Mesendoderm (in vitro differentiated cells): ENCODE measurements around the gene CLEC17A. TPM values are rescaled to one million over a fixed set of nuclear protein-coding genes. Genes with fewer than 3 reads are reported as not detected.
"Not testable (repeated sequence)": the region's sequence is repeated elsewhere in the genome, so short reads cannot be mapped to it uniquely, and the experiment has no call there.

Experiments used
- DNase-seq: peaks from one replicate; pipeline ENCODE4 v3.0.0; 2013
- H2AK5ac ChIP-seq: 2 replicates; pipeline ENCODE4 v1.6.1; 2013; ENCODE audit warnings: low read length, inconsistent platforms
- H2BK120ac ChIP-seq: 2 replicates; pipeline ENCODE4 v1.6.1; 2013; ENCODE audit warnings: low read depth, mild to moderate bottlenecking, low read length, moderate library complexity, mixed read lengths
- H2BK15ac ChIP-seq: replicated peaks from 2 replicates; pipeline ENCODE4 v1.6.1; 2013; ENCODE audit warnings: low read depth, mild to moderate bottlenecking, moderate library complexity
- H2BK5ac ChIP-seq: 2 replicates; pipeline ENCODE4 v1.6.1; 2013; ENCODE audit warnings: low read length, inconsistent platforms
- H3K18ac ChIP-seq: 2 replicates; pipeline ENCODE4 v1.6.1; 2013; ENCODE audit warnings: mild to moderate bottlenecking, low read length, mixed read lengths
- H3K23ac ChIP-seq: one replicate; pipeline ENCODE4 v1.6.1; 2013; ENCODE audit warnings: low read length
- H3K27ac ChIP-seq: 2 replicates; pipeline ENCODE4 v1.5.1; 2013; ENCODE audit warnings: low read depth, mild to moderate bottlenecking, inconsistent platforms, low read length, moderate library complexity
- H3K27me3 ChIP-seq: 2 replicates; pipeline ENCODE4 v1.6.1; 2013; ENCODE audit warnings: low read length, control low read depth, mild to moderate bottlenecking, inconsistent platforms; ENCODE audit not compliant: insufficient read depth, poor library complexity
- H3K36me3 ChIP-seq: 2 replicates; pipeline ENCODE4 v1.6.1; 2013; ENCODE audit warnings: low read length, inconsistent platforms; ENCODE audit not compliant: control insufficient read depth, insufficient read depth
- H3K4ac ChIP-seq: one replicate; pipeline ENCODE4 v1.6.1; 2013; ENCODE audit warnings: low read depth, mild to moderate bottlenecking, low read length, moderate library complexity
- H3K4me1 ChIP-seq: 2 replicates; pipeline ENCODE4 v1.6.1; 2013; ENCODE audit warnings: low read depth, low read length, inconsistent platforms; ENCODE audit not compliant: control insufficient read depth
- H3K4me2 ChIP-seq: 2 replicates; pipeline ENCODE4 v1.6.1; 2013; ENCODE audit warnings: low read length
- H3K4me3 ChIP-seq: 2 replicates; pipeline ENCODE4 v1.5.1; 2013; ENCODE audit warnings: mild to moderate bottlenecking, low read length
- H3K56ac ChIP-seq: one replicate; pipeline ENCODE4 v1.6.1; 2013; ENCODE audit warnings: low read length
- H3K79me1 ChIP-seq: 2 replicates; pipeline ENCODE4 v1.6.1; 2013; ENCODE audit warnings: low read length, inconsistent platforms
- H3K79me2 ChIP-seq: 2 replicates; pipeline ENCODE4 v1.6.1; 2013; ENCODE audit warnings: mild to moderate bottlenecking, low read length; ENCODE audit not compliant: control insufficient read depth, insufficient read depth
- H3K9ac ChIP-seq: 2 replicates; pipeline ENCODE4 v1.6.1; 2013; ENCODE audit warnings: low read length, inconsistent platforms
- H4K5ac ChIP-seq: one replicate; pipeline ENCODE4 v1.6.1; 2013; ENCODE audit warnings: low read length
- H4K8ac ChIP-seq: one replicate; pipeline ENCODE4 v1.6.1; 2013; ENCODE audit warnings: low read depth, mild to moderate bottlenecking, control low read depth, low read length, moderate library complexity
- WGBS: extraction: QIAGEN DNeasy Blood & Tissue Kit; methylation state at CpG from one replicate; pipeline ENCODE4 v1.1.7; 2013; ENCODE audit warnings: low lambda C conversion rate, missing lambda C conversion rate; ENCODE audit not compliant: insufficient coverage; ENCODE audit errors: extremely low coverage; 5-methylcytosine and 5-hydroxymethylcytosine counted together
- polyA plus RNA-seq, 2 experiments: library from polyadenylated mRNA; stranded (reverse); fragments of 200-250 nt; gene quantifications; one replicate each; pipeline ENCODE4 v1.2.3, GENCODE V29; 2013

The CLEC17A gene
- 0.03 TPM for polyA plus RNA-seq (2013, experiment 1 of 2)
- polyA plus RNA-seq (2013, experiment 2 of 2), result not detected

GRCh38 chr19:14582894-14583340 is at the start of gene CLEC17A:
Gene CLEC17A (plus strand): TSS chr19:14583084. CDS start chr19:14583161, 77 bp downstream.
- H2AK5ac ChIP-seq, result no peak within 1 kb of the TSS

DNA sequence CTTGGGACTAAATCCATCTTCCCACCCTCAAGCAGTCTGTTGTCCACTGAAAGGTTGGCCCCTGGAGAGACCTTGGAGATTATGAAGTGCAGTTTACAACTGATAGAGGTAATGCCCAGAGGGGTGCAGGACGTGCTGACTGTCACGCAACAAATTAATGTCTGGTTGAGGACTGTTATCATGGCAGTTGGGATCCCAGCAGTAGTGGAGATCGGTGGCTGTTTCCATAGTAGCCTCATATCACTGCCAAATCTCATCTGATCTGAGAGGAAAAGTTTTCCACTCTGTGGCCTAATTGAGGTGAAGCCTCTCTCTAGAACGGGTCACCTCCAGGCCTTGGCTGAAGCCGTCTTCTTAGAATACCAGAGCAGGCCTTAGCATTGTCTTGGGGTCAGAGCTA is 49.4 kb upstream of the CLEC17A start:
- H4K8ac ChIP-seq, result no peak overlapping the region
- H3K18ac ChIP-seq, result no peak overlapping the region
- H2AK5ac ChIP-seq, result no peak overlapping the region
- peaks cover 9% of the 10 kb centered on the region for H3K4me1 ChIP-seq
- no peak for DNase-seq
- no peak overlapping the region for H3K9ac ChIP-seq
- no peak overlapping the region for H3K4me2 ChIP-seq
- peaks cover 26% of the 10 kb centered on the region for H3K79me2 ChIP-seq
- no peaks in the 10 kb centered on the region for H3K36me3 ChIP-seq
- no peak overlapping the region for H2BK15ac ChIP-seq
- H3K4ac ChIP-seq, result no peak overlapping the region
- WGBS, result no CpG with 5 or more reads among the region's 5 CpGs
- no peak overlapping the region for H4K5ac ChIP-seq
- no peak overlapping the region for H2BK5ac ChIP-seq
- no peak overlapping the region for H3K56ac ChIP-seq
- no peaks in the 10 kb centered on the region for H3K27me3 ChIP-seq
- H3K4me3 ChIP-seq, result no peak overlapping the region
- no peak overlapping the region for H3K27ac ChIP-seq
- no peak overlapping the region for H2BK120ac ChIP-seq
- H3K79me1 ChIP-seq, result peaks cover 20% of the 10 kb centered on the region
- H3K23ac ChIP-seq, result no peak overlapping the region

More at GRCh38 chr19:14582894-14583340, at the start of gene CLEC17A:
- no peaks in the 10 kb centered on the region for H3K79me1 ChIP-seq
- H3K4me1 ChIP-seq, result no peaks in the 10 kb centered on the region
- H3K9ac ChIP-seq, result no peak within 1 kb of the TSS
- DNase-seq, result no peak
- H2BK120ac ChIP-seq, result no peak within 1 kb of the TSS
- no peak within 1 kb of the TSS for H3K23ac ChIP-seq
- no peak within 1 kb of the TSS for H4K5ac ChIP-seq
- no peak within 1 kb of the TSS for H2BK15ac ChIP-seq
- H3K27ac ChIP-seq, result no peak within 1 kb of the TSS
- H3K56ac ChIP-seq, result no peak within 1 kb of the TSS
- no peak within 1 kb of the TSS for H2BK5ac ChIP-seq
- no peak within 1 kb of the TSS for H3K4me2 ChIP-seq
- H3K18ac ChIP-seq, result no peak within 1 kb of the TSS
- no peaks in the 10 kb centered on the region for H3K36me3 ChIP-seq
- no peak within 1 kb of the TSS for H3K4me3 ChIP-seq
- no CpG with 5 or more reads among the region's 6 CpGs for WGBS
- H3K79me2 ChIP-seq, result no peaks in the 10 kb centered on the region
- H3K4ac ChIP-seq, result no peak within 1 kb of the TSS
- no peak within 1 kb of the TSS for H4K8ac ChIP-seq
- no peaks in the 10 kb centered on the region for H3K27me3 ChIP-seq

DNA sequence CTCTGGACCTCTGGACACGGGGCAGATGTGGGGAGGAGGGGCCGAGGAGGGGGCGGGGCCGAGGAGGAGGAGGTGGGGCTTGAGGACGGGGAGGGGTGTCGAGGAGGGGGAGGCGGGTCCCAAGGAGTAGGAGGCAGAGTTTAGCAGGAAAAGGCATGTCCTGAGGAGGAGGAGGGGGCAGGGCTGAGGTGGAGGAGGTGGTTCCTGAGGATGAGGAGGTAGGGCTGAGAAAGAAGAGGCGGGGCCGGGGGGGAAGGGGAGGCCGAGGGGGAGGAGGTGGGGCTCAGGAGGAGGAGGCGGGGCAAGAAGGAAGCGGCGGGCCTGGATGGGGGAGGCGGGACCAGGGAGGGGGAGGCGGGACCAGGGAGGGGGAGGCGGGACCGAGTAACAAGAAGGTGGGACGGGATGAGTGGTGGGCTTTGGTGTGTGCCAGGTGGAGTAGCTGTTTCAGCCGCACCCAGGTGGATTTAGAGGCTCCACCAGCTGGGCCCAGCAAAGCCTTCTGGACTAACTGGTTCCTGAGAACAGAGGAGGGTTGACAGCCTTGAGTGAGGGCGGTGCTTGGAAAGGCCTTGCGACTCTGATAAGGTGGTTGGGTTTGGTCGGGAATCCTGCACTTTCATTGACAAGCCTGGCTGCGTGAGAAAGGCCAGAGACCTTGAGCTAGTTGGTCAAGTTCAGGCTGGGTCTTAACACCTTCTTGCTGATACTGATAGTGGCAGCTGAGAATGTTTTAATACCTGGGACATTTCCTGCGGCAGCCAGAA is 45.8 kb upstream of the CLEC17A start:
- H3K4me1 ChIP-seq, result peaks cover 9% of the 10 kb centered on the region
- H2BK5ac ChIP-seq, result no peak overlapping the region
- no peaks in the 10 kb centered on the region for H3K27me3 ChIP-seq
- H3K79me2 ChIP-seq, result peaks cover 12% of the 10 kb centered on the region
- peaks cover 22% of the 10 kb centered on the region for H3K79me1 ChIP-seq
- no peak overlapping the region for H2BK15ac ChIP-seq
- no peak overlapping the region for H4K5ac ChIP-seq
- H2AK5ac ChIP-seq, result no peak overlapping the region
- peak overlapping the region; percentile 48 for H3K4me2 ChIP-seq
- peak; percentile 99 for DNase-seq
- no peak overlapping the region for H3K56ac ChIP-seq
- no peak overlapping the region for H3K4me3 ChIP-seq
- H3K4ac ChIP-seq, result no peak overlapping the region
- no peak overlapping the region for H3K18ac ChIP-seq
- no peak overlapping the region for H3K27ac ChIP-seq
- no CpG with 5 or more reads among the region's 24 CpGs for WGBS
- H3K9ac ChIP-seq, result no peak overlapping the region
- no peak overlapping the region for H4K8ac ChIP-seq
- no peak overlapping the region for H2BK120ac ChIP-seq
- no peak overlapping the region for H3K23ac ChIP-seq
- H3K36me3 ChIP-seq, result no peaks in the 10 kb centered on the region

DNA sequence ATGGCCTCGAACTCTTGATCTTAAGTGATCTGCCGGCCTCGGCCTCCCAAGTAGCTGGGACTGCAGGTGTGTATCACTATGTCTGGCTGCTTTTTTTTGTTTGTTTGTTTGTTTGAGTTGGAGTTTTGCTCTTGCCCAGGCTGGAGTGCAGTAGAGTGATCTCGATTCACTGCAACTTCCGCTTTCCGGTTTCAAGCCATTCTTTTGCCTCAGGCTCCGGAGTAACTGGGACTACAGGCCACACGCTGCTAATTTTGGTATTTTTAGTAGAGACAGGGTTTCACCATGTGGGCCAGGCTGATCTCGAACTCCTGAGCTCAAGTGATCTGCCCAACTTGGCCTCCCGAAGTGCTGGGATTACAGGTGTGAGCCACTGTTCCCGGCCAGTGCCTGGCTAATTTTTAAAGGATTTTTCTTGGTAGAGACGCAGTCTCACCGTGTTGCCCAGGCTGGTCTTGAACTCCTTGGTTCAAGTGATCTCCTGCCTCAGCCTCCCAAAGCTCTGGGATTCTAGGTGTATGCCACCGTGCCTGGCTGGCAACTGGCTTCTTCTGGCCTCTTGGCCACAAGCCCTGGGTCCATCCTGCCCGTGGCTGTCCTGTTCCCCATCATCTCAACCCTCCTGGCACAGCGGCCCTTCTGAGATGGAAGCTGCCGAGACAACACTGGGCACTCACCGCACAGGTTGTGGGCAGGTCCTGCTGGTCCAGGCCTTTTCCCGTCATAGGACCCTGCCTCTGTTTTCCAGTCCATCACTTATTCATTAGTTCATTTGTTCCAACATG is 42.0 kb upstream of the CLEC17A start:
- no peak overlapping the region for H4K8ac ChIP-seq
- DNase-seq, result no peak
- no peak overlapping the region for H3K4me2 ChIP-seq
- peaks cover 10% of the 10 kb centered on the region for H3K4me1 ChIP-seq
- no peak overlapping the region for H2BK5ac ChIP-seq
- H2AK5ac ChIP-seq, result no peak overlapping the region
- no peak overlapping the region for H3K27ac ChIP-seq
- H3K18ac ChIP-seq, result no peak overlapping the region
- no peak overlapping the region for H4K5ac ChIP-seq
- peaks cover 23% of the 10 kb centered on the region for H3K79me1 ChIP-seq
- H2BK15ac ChIP-seq, result no peak overlapping the region
- no peak overlapping the region for H3K9ac ChIP-seq
- H3K79me2 ChIP-seq, result peaks cover 6% of the 10 kb centered on the region
- no peak overlapping the region for H2BK120ac ChIP-seq
- no CpG with 5 or more reads among the region's 19 CpGs for WGBS
- no peak overlapping the region for H3K23ac ChIP-seq
- H3K27me3 ChIP-seq, result no peaks in the 10 kb centered on the region
- no peak overlapping the region for H3K4ac ChIP-seq
- H3K36me3 ChIP-seq, result no peaks in the 10 kb centered on the region
- no peak overlapping the region for H3K56ac ChIP-seq
- H3K4me3 ChIP-seq, result no peak overlapping the region

DNA sequence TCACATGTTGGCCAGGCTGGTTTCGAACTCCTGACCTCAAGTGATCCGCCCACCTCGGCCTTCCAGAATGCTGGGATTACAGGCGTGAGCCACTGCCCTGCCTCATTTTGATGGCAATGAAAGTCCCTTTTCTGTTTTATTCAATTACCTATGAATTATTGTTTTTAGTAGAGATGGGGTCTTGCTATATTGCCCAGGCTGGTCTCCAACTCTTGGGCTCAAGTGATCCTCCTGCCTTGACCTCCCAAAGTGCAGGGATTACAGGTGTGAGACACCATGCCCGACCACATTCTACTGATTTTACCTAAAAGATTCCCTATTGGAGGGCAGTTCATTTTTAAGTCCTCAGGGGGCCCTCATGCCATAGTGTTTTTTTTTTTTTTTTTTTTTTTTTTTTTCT is 40.9 kb upstream of the CLEC17A start:
- not testable (repeated sequence) for H4K8ac ChIP-seq, H3K56ac ChIP-seq, H3K9ac ChIP-seq, H2BK15ac ChIP-seq, H2BK120ac ChIP-seq, H2AK5ac ChIP-seq, H4K5ac ChIP-seq, H3K36me3 ChIP-seq, H3K18ac ChIP-seq, H3K4ac ChIP-seq, H3K27me3 ChIP-seq, H3K23ac ChIP-seq, H3K4me2 ChIP-seq, H3K79me2 ChIP-seq, H3K4me3 ChIP-seq, H2BK5ac ChIP-seq, H3K27ac ChIP-seq, DNase-seq, H3K4me1 ChIP-seq
- WGBS, result no CpG with 5 or more reads among the region's 5 CpGs
- H3K79me1 ChIP-seq, result peaks cover 20% of the 10 kb centered on the region
